Activated B cell treated with CpG ODN at 0.5 μM for 24 hours (primary cell): ENCODE data around the gene CCDC61. TPM values are rescaled to one million over a fixed set of nuclear protein-coding genes. Genes with fewer than 3 reads are reported as not detected.

Experiments
- ATAC-seq: fragments of 200-7000 bp; cut with Tn5 transposase; one replicate; pipeline ENCODE4 v1.10.0; 2021; ENCODE audit warnings: low read depth, mild to moderate bottlenecking, moderate library complexity
- CTCF ChIA-PET: fragments of 350-600 bp; sonication (Branson Sonifier 250); formaldehyde crosslinking; loops from one replicate; lab custom pipeline; 2021; ENCODE audit warnings: antibody characterized with exemption; lab: Charles Lee
- POLR2A ChIA-PET: fragments of 350-600 bp; sonication (Branson Sonifier 250); formaldehyde crosslinking; loops from one replicate; lab custom pipeline; 2021; ENCODE audit warnings: antibody characterized with exemption; lab: Charles Lee
- DNase-seq: peaks from one replicate; pipeline ENCODE4 v3.0.0; 2022
- H3K27ac Mint-ChIP-seq: one replicate; pipeline ENCODE4 v1.8.0; 2020; ENCODE audit warnings: mixed read lengths
- H3K27me3 Mint-ChIP-seq: one replicate; pipeline ENCODE4 v1.8.0; 2021; ENCODE audit warnings: mixed read lengths
- H3K36me3 Mint-ChIP-seq: one replicate; pipeline ENCODE4 v1.8.0; 2021; ENCODE audit warnings: low read depth, mixed read lengths
- H3K4me1 Mint-ChIP-seq: one replicate; pipeline ENCODE4 v1.8.0; 2021; ENCODE audit warnings: mixed read lengths
- H3K4me3 Mint-ChIP-seq: one replicate; pipeline ENCODE4 v1.8.0; 2020; ENCODE audit warnings: mild to moderate bottlenecking, mixed read lengths
- H3K9me3 Mint-ChIP-seq: one replicate; pipeline ENCODE4 v1.8.0; 2020; ENCODE audit warnings: mixed read lengths
- intact Hi-C: fragments of 100-400 bp; cut with micrococcal nuclease; formaldehyde crosslinking; loops from one replicate; pipeline ENCODE4 v1.15.1; 2024
- total RNA-seq: library from RNA; stranded (reverse); gene quantifications from 2 replicates; pipeline ENCODE4 v1.2.3, GENCODE V29; 2022
- TF ChIP-seq, protein P1 (sequence below): fragments of 200-600 bp; IDR thresholded peaks from one replicate; pipeline ENCODE4 v1.8.0; 2022; ENCODE audit warnings: antibody characterized with exemption, mild to moderate bottlenecking

Gene CCDC61
- total RNA-seq, 1 donor from 2014 or later, result 24.9 TPM

GRCh38 chr19:45953676-45954075 is 41.6 kb upstream of the CCDC61 start:
- Mint-ChIP-seq H3K27ac (no peak overlapping the region), H3K36me3 (no peaks in the 10 kb centered on the region), H3K9me3 (peaks cover 5% of the 10 kb centered on the region), H3K4me3 (no peak overlapping the region), H3K4me1 (peaks cover 9% of the 10 kb centered on the region), H3K27me3 (peaks cover 26% of the 10 kb centered on the region)
- intact Hi-C loops, result no loop called here
- POLR2A ChIA-PET, result interaction anchor here (0.6 kb wide), 1 partner anchor 99 kb away, joined by 4 read pairs; no protein-coding TSS in a partner anchor
- TF ChIP-seq, protein P1, sequence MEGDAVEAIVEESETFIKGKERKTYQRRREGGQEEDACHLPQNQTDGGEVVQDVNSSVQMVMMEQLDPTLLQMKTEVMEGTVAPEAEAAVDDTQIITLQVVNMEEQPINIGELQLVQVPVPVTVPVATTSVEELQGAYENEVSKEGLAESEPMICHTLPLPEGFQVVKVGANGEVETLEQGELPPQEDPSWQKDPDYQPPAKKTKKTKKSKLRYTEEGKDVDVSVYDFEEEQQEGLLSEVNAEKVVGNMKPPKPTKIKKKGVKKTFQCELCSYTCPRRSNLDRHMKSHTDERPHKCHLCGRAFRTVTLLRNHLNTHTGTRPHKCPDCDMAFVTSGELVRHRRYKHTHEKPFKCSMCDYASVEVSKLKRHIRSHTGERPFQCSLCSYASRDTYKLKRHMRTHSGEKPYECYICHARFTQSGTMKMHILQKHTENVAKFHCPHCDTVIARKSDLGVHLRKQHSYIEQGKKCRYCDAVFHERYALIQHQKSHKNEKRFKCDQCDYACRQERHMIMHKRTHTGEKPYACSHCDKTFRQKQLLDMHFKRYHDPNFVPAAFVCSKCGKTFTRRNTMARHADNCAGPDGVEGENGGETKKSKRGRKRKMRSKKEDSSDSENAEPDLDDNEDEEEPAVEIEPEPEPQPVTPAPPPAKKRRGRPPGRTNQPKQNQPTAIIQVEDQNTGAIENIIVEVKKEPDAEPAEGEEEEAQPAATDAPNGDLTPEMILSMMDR, result no peak
- no peak for ATAC-seq
- CTCF ChIA-PET, result interaction anchor here (0.8 kb wide), 1 partner anchor 52 kb away, joined by 3 read pairs; no protein-coding TSS in a partner anchor
- no peak for DNase-seq

- Mint-ChIP-seq H3K27me3 (peaks cover 28% of the 10 kb centered on the region), H3K9me3 (peaks cover 5% of the 10 kb centered on the region), H3K4me3 (no peak overlapping the region), H3K36me3 (no peaks in the 10 kb centered on the region), H3K27ac (no peak overlapping the region), H3K4me1 (peaks cover 9% of the 10 kb centered on the region)
- intact Hi-C loops, result no loop called here
- TF ChIP-seq, protein P1, result no peak
- ChIA-PET POLR2A (no interaction called here), CTCF (interaction anchor here (0.8 kb wide), 1 partner anchor 51 kb away, joined by 3 read pairs; no protein-coding TSS in a partner anchor)
- no peak for DNase-seq
- no peak for ATAC-seq
Measured at GRCh38 chr19:45954156-45954555, 41.1 kb upstream of the CCDC61 start.

DNA sequence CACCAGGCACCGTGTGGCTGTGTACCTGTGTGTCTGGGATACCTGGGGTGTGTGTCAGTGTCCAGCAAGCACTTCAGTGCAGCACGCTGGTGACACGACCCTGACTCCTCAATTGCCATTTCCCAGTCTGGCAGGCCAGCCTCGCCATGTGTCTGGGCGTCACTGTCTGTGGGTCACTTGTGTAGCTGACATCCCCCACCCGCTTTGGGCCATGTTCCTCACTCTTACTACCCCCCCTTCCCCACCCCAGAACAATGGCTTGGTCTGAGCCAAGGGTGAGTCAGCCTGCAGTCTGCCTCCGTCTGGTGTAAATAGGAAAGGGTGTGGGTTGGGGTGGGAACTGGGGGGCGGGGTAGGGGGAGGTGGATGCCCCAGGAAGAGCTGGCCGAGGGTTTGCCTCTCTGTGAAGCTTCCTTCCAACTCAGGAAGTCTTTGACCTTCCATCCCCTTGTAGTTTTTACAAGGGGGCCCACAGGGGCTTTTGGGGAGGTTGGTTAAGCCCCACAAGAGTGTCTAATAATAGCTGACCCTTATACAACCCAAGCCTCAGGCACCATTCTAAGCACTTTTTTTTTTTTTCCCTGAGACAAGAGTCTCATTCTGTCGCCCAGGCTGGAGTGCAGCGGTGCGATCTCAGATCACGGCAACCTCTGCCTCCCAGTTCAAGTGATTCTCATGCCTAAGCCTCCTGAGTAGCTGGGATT is 39.2 kb upstream of the CCDC61 start:
- no peak for ATAC-seq
- Mint-ChIP-seq H3K9me3 (peaks cover 5% of the 10 kb centered on the region), H3K36me3 (no peaks in the 10 kb centered on the region), H3K4me3 (no peak overlapping the region), H3K27ac (no peak overlapping the region), H3K27me3 (peaks cover 38% of the 10 kb centered on the region), H3K4me1 (peaks cover 9% of the 10 kb centered on the region)
- TF ChIP-seq, protein P1, result no peak
- no peak for DNase-seq
- intact Hi-C loops, result no loop called here
- ChIA-PET POLR2A (no interaction called here), CTCF (no interaction called here)

GRCh38 chr19:45958320-45958719 is 36.9 kb upstream of the CCDC61 start:
- Mint-ChIP-seq H3K4me1 (peaks cover under 1% of the 10 kb centered on the region), H3K36me3 (no peaks in the 10 kb centered on the region), H3K9me3 (peaks cover under 1% of the 10 kb centered on the region), H3K4me3 (no peak overlapping the region), H3K27ac (no peak overlapping the region), H3K27me3 (peaks cover 43% of the 10 kb centered on the region)
- ATAC-seq, result no peak
- ChIA-PET POLR2A (no interaction called here), CTCF (no interaction called here)
- TF ChIP-seq, protein P1, result no peak
- no peak for DNase-seq
- intact Hi-C loops, result no loop called here

DNA sequence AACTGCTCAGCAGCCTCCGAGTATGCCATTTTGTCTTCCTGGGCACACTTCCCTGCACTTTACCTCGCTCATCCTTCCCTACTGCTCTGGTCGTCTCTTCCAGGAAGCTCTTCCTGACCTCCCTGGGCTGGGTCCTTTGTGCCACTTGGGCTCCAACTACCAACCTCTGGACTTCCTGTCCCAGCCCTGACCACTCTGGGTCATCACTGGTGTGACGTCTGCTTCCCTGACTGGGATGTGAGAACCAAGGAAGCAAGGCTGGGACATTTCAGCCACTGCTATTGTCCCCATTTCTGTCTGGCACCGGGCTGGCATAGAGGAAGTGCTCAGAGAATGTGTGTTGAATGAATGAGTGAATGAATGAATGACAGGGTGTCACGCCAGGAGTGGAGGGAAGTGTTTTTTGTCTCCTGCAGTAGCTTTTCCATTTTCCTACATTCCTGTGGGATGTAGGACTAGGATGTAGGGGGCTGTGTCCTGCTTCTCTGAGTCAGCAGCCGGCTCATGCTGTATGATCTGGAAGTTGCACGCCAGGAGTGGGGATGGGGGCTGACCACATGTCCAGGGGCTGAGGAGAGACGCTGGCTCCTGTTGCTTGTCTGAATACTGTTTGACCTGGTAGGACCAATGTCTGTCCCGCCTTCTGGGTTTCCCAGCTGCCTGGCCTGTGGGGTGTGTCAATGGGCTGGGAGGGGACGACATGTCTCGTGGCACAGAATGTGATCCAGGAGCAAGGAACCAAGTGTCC is 36.3 kb upstream of the CCDC61 start:
- DNase-seq (no peak), ATAC-seq (no peak)
- H3K27me3 Mint-ChIP-seq, result peaks cover 41% of the 10 kb centered on the region
- H3K27ac Mint-ChIP-seq, result no peak overlapping the region
- TF ChIP-seq, protein P1, result no peak
- CTCF ChIA-PET, result no interaction called here
- H3K36me3 Mint-ChIP-seq, result no peaks in the 10 kb centered on the region
- no peaks in the 10 kb centered on the region for H3K4me1 Mint-ChIP-seq
- H3K4me3 Mint-ChIP-seq, result no peak overlapping the region
- intact Hi-C loops, result no loop called here
- no peaks in the 10 kb centered on the region for H3K9me3 Mint-ChIP-seq
- POLR2A ChIA-PET, result no interaction called here
